OCI-LY7 (cell line): ENCODE results near the gene FGGY. TPM values are rescaled to one million over a fixed set of nuclear protein-coding genes. Genes with fewer than 3 reads are reported as not detected.

Experiments
- BruUV-seq: library from RNA; stranded (reverse); fragments of 400-500 nt; replicated peaks from 2 replicates; lab custom pipeline; 2021; lab: Mats Ljungman, UMichigan
- CTCF ChIA-PET: fragments of 300-600 bp; sonication (Branson Sonifier 250); formaldehyde crosslinking; loops from one replicate; lab custom pipeline; 2022; ENCODE audit warnings: antibody characterized with exemption; ENCODE audit not compliant: unreplicated experiment; lab: Charles Lee
- POLR2A ChIA-PET: fragments of 300-600 bp; sonication (Branson Sonifier 250); formaldehyde crosslinking; loops from one replicate; lab custom pipeline; 2022; ENCODE audit warnings: antibody characterized with exemption; lab: Charles Lee
- DNase-seq: peaks from one replicate; pipeline ENCODE4 v3.0.0-alpha.2; 2015; ENCODE audit warnings: low spot score
- H2AFZ ChIP-seq: fragments of 200-600 bp; sonication (generic), shearing (Covaris generic); 2 replicates; pipeline ENCODE4 v1.6.1; 2014; ENCODE audit warnings: mild to moderate bottlenecking, antibody characterized with exemption, low read length, moderate library complexity
- H3K27ac ChIP-seq: fragments of 200-600 bp; sonication (generic); 2 replicates; pipeline ENCODE4 v1.5.1; 2014; ENCODE audit warnings: mixed run types, low read depth, mild to moderate bottlenecking, moderate library complexity, low read length, inconsistent platforms; ENCODE audit not compliant: poor library complexity, severe bottlenecking
- H3K36me3 ChIP-seq: fragments of 200-600 bp; sonication (generic); 2 replicates; pipeline ENCODE4 v1.6.1; 2014; ENCODE audit warnings: mild to moderate bottlenecking, antibody characterized with exemption, low read length, moderate library complexity, mixed read lengths; ENCODE audit not compliant: insufficient read depth
- H3K4me1 ChIP-seq: fragments of 200-600 bp; sonication (generic); 2 replicates; pipeline ENCODE4 v1.5.1; 2014; ENCODE audit warnings: mild to moderate bottlenecking, low read length; ENCODE audit not compliant: insufficient read depth, poor library complexity, severe bottlenecking
- H3K4me2 ChIP-seq: fragments of 200-600 bp; sonication (generic); 2 replicates; pipeline ENCODE4 v1.6.1; 2014; ENCODE audit warnings: mild to moderate bottlenecking, low read length
- H3K4me3 ChIP-seq: fragments of 200-600 bp; sonication (generic); 2 replicates; pipeline ENCODE4 v1.5.1; 2014; ENCODE audit warnings: mild to moderate bottlenecking, low read depth, low read length; ENCODE audit not compliant: poor library complexity, severe bottlenecking
- H3K79me2 ChIP-seq: fragments of 200-600 bp; sonication (generic); 2 replicates; pipeline ENCODE4 v1.6.1; 2016; ENCODE audit warnings: low read depth, mild to moderate bottlenecking, low read length, moderate library complexity, mixed read lengths; ENCODE audit not compliant: insufficient read depth
- H3K9me2 ChIP-seq: fragments of 200-600 bp; sonication (generic); 2 replicates; pipeline ENCODE4 v1.6.1; 2016; ENCODE audit warnings: mild to moderate bottlenecking, low read length, mixed read lengths; ENCODE audit not compliant: insufficient read depth
- H3K9me3 ChIP-seq: fragments of 200-600 bp; sonication (generic); 2 replicates; pipeline ENCODE4 v1.6.1; 2014; ENCODE audit warnings: mild to moderate bottlenecking, mixed run types, low read length, mixed read lengths
- H4K20me1 ChIP-seq: fragments of 200-600 bp; sonication (generic); 2 replicates; pipeline ENCODE4 v1.6.1; 2014; ENCODE audit warnings: mild to moderate bottlenecking, antibody characterized with exemption, low read length, moderate library complexity, mixed read lengths; ENCODE audit not compliant: insufficient read depth
- CTCF ChIP-seq: fragments of 200-600 bp; sonication (generic); conservative IDR thresholded peaks from 2 replicates; pipeline ENCODE4 v1.5.1; 2014; ENCODE audit warnings: mild to moderate bottlenecking, antibody characterized with exemption, low read length, moderate library complexity, mixed read lengths
- EZH2phosphoT487 ChIP-seq: fragments of 200-600 bp; sonication (generic); IDR thresholded peaks from 2 replicates; pipeline ENCODE4 v1.6.1; 2018; ENCODE audit warnings: low read depth, borderline replicate concordance, mild to moderate bottlenecking, mixed run types, antibody characterized with exemption, low read length, moderate library complexity, mixed read lengths
- intact Hi-C: fragments of 100-400 bp; cut with micrococcal nuclease; formaldehyde crosslinking; loops from one replicate; pipeline ENCODE4 v1.10.0; 2022; ENCODE audit not compliant: unreplicated experiment
- total RNA-seq, 2 experiments: library from RNA; depleted of rRNA in 1 of 2; stranded (reverse); fragments of >200 nt in 1 of 2; shearing (Covaris generic) in 1 of 2; gene quantifications; 2 replicates each; pipeline ENCODE4 v1.2.3, GENCODE V29; 2014 to 2022

FGGY gene
- total RNA-seq, 2 experiments from 2014 or later, result 0.63 to 4.5 TPM

- no peak overlapping the region for H3K4me2 ChIP-seq
- TF ChIP-seq CTCF, result no peak
- TF ChIP-seq EZH2phosphoT487, result no peak
- H3K4me1 ChIP-seq, result no peaks in the 10 kb centered on the region
- H3K9me3 ChIP-seq, result no peaks in the 10 kb centered on the region
- no peak for DNase-seq
- H3K27ac ChIP-seq, result no peak overlapping the region
- ChIA-PET POLR2A (interaction anchor here (0.8 kb wide), 1 partner anchor 20 kb away, joined by 4 read pairs; no protein-coding TSS in a partner anchor), CTCF (no interaction called here)
- no peaks in the 10 kb centered on the region for H4K20me1 ChIP-seq
- intact Hi-C loops, result no loop called here
- H2AFZ ChIP-seq, result no peak overlapping the region
- H3K36me3 ChIP-seq, result no peaks in the 10 kb centered on the region
- BruUV-seq, result no TSS peak
- H3K9me2 ChIP-seq, result no peaks in the 10 kb centered on the region
- H3K79me2 ChIP-seq, result no peaks in the 10 kb centered on the region
- H3K4me3 ChIP-seq, result no peak overlapping the region
Observed at GRCh38 chr1:59523745-59524450, 227.0 kb downstream of the FGGY start.

GRCh38 chr1:59526240-59526639 lies 229.3 kb downstream of the FGGY start:
- no peaks in the 10 kb centered on the region for H3K9me2 ChIP-seq
- no peaks in the 10 kb centered on the region for H3K79me2 ChIP-seq
- TF ChIP-seq EZH2phosphoT487 (no peak), CTCF (no peak)
- CTCF ChIA-PET, result no interaction called here
- H3K4me3 ChIP-seq, result no peak overlapping the region
- no TSS peak for BruUV-seq
- no peak for DNase-seq
- H4K20me1 ChIP-seq, result no peaks in the 10 kb centered on the region
- H3K4me2 ChIP-seq, result no peak overlapping the region
- POLR2A ChIA-PET, result interaction anchor here (1.0 to 1.2 kb wide), 2 partner anchors 10 to 1552 kb away, joined by 3 read pairs; no protein-coding TSS in a partner anchor
- no peaks in the 10 kb centered on the region for H3K36me3 ChIP-seq
- no peaks in the 10 kb centered on the region for H3K4me1 ChIP-seq
- no peak overlapping the region for H3K27ac ChIP-seq
- H3K9me3 ChIP-seq, result no peaks in the 10 kb centered on the region
- H2AFZ ChIP-seq, result no peak overlapping the region
- intact Hi-C loops, result no loop called here

DNA sequence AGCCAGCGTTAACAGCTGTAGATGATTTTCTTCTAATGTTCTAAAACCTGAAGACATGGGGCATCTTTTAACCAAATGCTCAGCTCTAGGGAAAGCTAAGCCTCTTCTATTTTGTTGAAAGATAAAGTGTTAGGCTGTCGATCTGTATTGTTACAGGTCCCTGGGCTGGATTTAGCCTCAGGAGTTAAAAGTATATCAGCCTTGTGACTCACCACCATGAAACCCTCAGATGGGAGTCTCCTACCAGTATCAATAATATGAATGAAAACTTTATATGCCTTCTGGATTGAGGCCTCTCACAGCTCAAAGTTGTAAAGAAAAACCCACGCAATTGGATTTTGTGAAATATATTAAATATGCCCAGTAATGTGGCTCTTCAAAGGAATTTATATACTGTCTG lies 231.6 kb downstream of the FGGY start:
- Histone ChIP-seq H3K27ac (no peak overlapping the region), H3K9me3 (no peaks in the 10 kb centered on the region), H3K36me3 (no peaks in the 10 kb centered on the region), H4K20me1 (no peaks in the 10 kb centered on the region), H3K9me2 (no peaks in the 10 kb centered on the region), H3K4me3 (no peak overlapping the region), H2AFZ (no peak overlapping the region), H3K4me2 (no peak overlapping the region), H3K79me2 (no peaks in the 10 kb centered on the region), H3K4me1 (no peaks in the 10 kb centered on the region)
- TF ChIP-seq EZH2phosphoT487 (no peak), CTCF (no peak)
- ChIA-PET CTCF (no interaction called here), POLR2A (interaction anchor here (0.9 kb wide), 1 partner anchor 159 kb away, joined by 3 read pairs; no protein-coding TSS in a partner anchor)
- BruUV-seq, result no TSS peak
- intact Hi-C loops, result no loop called here
- DNase-seq, result no peak
